ENCODE data around the gene ATP6V0A4.
"Not testable (repeated sequence)": the region's sequence is repeated elsewhere in the genome, so short reads cannot be mapped to it uniquely, and the experiment has no call there.

Gene ATP6V0A4

DNA sequence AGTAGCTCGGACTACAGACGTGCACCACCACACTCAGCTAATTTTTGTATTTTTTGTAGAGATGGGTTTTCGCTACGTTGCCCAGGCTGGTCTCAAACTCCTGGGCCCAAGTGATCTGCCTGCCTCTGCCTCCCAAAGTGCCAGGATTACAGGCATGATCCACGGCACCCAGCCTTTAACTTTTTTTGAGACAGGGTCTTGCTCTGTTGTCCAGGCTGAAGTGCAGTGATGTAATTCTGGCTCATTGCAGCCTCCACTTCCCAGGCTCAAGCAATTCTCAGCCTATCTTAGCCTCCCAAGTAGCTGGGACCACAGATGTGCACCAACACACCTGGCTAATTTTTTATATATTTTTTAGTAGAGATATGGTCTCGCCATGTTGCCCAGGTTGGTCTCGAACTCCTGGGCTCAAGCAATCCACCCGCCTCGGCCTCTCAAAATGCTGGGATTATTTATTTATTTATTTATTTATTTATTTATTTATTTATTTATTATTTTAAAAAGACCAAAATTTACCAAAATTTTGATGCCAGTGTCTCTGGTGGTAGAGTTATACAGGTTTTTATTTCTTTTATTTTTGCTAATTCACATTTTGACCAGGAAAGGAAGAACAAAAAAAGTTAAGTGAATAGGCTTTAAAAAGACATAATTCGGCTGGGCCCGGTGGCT lies 25.0 kb upstream of the ATP6V0A4 start:
- TF ChIP-seq, protein P1, sequence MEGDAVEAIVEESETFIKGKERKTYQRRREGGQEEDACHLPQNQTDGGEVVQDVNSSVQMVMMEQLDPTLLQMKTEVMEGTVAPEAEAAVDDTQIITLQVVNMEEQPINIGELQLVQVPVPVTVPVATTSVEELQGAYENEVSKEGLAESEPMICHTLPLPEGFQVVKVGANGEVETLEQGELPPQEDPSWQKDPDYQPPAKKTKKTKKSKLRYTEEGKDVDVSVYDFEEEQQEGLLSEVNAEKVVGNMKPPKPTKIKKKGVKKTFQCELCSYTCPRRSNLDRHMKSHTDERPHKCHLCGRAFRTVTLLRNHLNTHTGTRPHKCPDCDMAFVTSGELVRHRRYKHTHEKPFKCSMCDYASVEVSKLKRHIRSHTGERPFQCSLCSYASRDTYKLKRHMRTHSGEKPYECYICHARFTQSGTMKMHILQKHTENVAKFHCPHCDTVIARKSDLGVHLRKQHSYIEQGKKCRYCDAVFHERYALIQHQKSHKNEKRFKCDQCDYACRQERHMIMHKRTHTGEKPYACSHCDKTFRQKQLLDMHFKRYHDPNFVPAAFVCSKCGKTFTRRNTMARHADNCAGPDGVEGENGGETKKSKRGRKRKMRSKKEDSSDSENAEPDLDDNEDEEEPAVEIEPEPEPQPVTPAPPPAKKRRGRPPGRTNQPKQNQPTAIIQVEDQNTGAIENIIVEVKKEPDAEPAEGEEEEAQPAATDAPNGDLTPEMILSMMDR (IDR thresholded peaks at IDR 0.05; ENCODE audit: borderline replicate concordance, insufficient read depth, low read depth, low read length) = no peak
- no peak overlapping the region for H3K4me3 ChIP-seq (ENCODE audit: low read depth, low read length)

DNA sequence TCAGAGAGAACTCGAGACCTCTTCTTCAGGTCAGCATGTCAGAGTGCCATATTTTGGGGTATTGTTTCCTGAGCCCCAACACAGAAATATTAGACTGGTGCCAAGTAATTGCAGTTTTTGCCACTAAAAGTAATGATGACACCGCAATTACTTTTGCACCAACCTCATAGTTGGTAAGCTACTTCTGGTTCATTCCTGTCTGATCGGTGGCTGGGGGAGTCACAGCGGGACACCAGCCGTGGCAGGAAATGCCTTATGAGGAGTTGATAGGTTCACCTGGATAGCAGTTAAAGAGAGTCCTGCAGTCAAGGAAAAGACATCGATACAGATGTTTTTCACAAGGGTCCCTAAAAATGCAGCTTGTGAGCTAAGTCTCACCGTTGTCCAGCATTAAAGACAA lies 23.9 kb upstream of the ATP6V0A4 start:
- no peak overlapping the region for H3K4me3 ChIP-seq (ENCODE audit: low read depth, low read length)
- TF ChIP-seq, protein P1 (IDR thresholded peaks at IDR 0.05; ENCODE audit: borderline replicate concordance, insufficient read depth, low read depth, low read length) = no peak

DNA sequence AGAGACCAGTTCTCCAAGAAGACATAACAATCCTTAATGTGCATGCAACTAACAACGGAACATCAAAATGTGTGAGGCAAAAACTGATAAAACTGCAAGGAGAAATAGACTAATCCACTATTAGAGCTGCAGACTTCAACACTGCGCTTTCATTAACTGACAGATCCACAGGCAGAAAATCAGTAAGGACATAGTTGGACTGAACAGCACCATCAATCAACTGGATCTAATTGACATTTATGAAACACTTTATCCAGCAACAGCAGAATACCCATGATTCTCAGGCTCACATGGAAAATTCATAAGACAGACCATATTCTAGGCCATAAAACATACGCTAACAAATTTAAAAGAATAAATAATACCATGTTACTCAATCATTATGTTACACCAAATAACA lies 21.6 kb upstream of the ATP6V0A4 start:
- H3K4me3 ChIP-seq (ENCODE audit: low read depth, low read length) = no peak overlapping the region
- TF ChIP-seq, protein P1 (IDR thresholded peaks at IDR 0.05; ENCODE audit: borderline replicate concordance, insufficient read depth, low read depth, low read length) = no peak

DNA sequence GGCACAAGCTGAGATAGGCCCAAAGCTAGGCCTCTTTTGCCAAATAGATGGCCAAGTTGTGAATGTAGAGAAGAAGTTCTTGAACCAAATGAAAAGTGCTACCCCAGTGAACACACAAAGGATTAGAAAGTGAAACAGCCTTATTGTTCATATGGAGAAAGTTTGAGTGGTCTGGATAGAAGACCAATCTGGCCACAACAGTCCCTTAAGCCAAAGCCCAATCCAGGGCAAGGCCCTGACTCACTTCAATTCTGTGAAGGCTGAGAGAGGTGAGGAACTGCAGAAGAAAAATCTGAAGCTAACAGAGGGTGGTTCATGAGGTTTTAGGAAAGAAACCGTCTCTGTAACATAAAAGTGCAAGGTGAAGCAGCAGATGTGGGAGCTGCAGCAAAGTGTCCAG lies 18.7 kb upstream of the ATP6V0A4 start:
- H3K4me3 ChIP-seq (ENCODE audit: low read depth, low read length) = no peak overlapping the region
- TF ChIP-seq, protein P1 (IDR thresholded peaks at IDR 0.05; ENCODE audit: borderline replicate concordance, insufficient read depth, low read depth, low read length) = no peak

DNA sequence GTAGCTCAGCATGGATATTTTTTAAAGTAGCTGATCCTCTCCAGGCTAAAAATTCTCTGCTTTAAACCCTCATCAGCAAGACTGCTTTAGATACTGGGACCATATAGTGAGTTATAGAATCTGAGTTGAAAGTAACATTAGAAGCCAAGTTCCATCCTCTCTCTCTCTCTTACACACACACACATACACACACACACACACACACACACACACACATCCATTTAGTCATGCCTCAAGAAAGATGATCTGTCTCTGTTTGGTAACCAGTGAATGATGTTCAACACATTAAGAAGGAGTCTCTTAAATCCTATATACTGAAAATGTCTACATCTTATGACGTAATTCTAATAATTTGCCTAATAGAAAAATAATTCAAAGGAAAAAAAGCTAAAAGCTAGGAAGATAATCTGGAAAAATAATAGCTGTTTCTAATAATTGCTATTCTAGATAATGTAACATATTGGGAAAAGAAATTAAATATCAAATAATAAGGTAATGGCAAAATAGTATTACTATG lies 16.9 kb upstream of the ATP6V0A4 start:
- TF ChIP-seq, protein P1 (IDR thresholded peaks at IDR 0.05; ENCODE audit: borderline replicate concordance, insufficient read depth, low read depth, low read length) = no peak
- no peak overlapping the region for H3K4me3 ChIP-seq (ENCODE audit: low read depth, low read length)

DNA sequence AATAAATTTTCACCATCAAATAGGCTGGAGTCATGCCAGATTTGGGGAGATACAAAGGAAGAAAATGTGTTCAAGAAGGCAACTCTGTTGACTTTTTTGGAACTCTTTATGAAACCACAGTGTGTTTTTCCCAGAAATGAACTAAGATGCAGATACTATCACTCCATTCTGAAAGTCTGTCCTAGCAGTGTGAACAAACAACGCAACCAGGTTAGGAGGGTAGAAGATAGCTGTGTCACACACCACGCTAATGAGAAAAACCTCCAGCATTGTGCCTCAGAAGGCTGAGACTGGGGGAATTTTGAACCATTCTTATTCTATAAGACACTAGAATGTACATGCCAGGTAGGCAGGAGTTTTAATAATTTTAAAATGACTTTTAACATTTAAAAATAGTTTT lies 15.9 kb upstream of the ATP6V0A4 start:
- no peak overlapping the region for H3K4me3 ChIP-seq (ENCODE audit: low read depth, low read length)
- TF ChIP-seq, protein P1 (IDR thresholded peaks at IDR 0.05; ENCODE audit: borderline replicate concordance, insufficient read depth, low read depth, low read length) = no peak

DNA sequence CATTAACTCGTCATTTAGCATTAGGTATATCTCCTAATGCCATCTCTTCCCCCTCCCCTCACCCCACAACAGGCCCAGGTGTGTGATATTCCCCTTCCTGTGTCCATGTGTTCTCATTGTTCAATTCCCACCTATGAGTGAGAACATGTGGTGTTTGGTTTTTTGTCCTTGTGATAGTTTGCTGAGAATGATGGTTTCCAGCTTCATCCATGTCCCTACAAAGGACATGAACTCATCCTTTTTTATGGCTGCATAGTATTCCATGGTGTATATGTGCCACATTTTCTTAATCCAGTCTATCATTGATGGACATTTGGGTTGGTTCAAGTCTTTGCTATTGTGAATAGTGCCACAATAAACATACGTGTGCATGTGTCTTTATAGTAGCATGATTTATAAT lies 13.3 kb upstream of the ATP6V0A4 start:
- H3K4me3 ChIP-seq (ENCODE audit: low read depth, low read length) = not testable (repeated sequence)
